Mesenchymal stem cell (in vitro differentiated cells and primary cell): ENCODE results near the gene SCRN3.
"Not testable (repeated sequence)": the region's sequence is repeated elsewhere in the genome, so short reads cannot be mapped to it uniquely, and the experiment has no call there.

Source experiments
- DNase-seq: peaks from one replicate; pipeline ENCODE4 v3.0.0-alpha.2; 2013
- H2AFZ ChIP-seq: one replicate; pipeline ENCODE4 v1.6.1; 2013; ENCODE audit warnings: low read depth, mild to moderate bottlenecking, control low read depth, inconsistent platforms, low read length, moderate library complexity
- H2AK5ac ChIP-seq: 2 replicates; pipeline ENCODE4 v1.6.1; 2013; ENCODE audit warnings: low read length, moderate library complexity, mild to moderate bottlenecking, inconsistent platforms; ENCODE audit not compliant: severe bottlenecking
- H2BK120ac ChIP-seq: one replicate; pipeline ENCODE4 v1.6.1; 2013; ENCODE audit warnings: low read depth, mild to moderate bottlenecking, inconsistent platforms, low read length, moderate library complexity
- H2BK12ac ChIP-seq, 2 experiments: one replicate each; pipeline ENCODE4 v1.6.1; 2013; ENCODE audit warnings: inconsistent platforms in 2 of 2, low read length in 2 of 2, mild to moderate bottlenecking in 2 of 2, moderate library complexity in 2 of 2, control low read depth in 1 of 2
- H2BK15ac ChIP-seq: one replicate; pipeline ENCODE4 v1.6.1; 2013; ENCODE audit warnings: mild to moderate bottlenecking, low read depth, inconsistent platforms; ENCODE audit not compliant: poor library complexity, severe bottlenecking
- H2BK5ac ChIP-seq: 2 replicates; pipeline ENCODE4 v1.6.1; 2013; ENCODE audit warnings: low read depth, mild to moderate bottlenecking, low read length, control low read depth, inconsistent platforms; ENCODE audit not compliant: poor library complexity, severe bottlenecking
- H3K14ac ChIP-seq, 2 experiments: one replicate each; pipeline ENCODE4 v1.6.1; 2013; ENCODE audit warnings: inconsistent platforms in 2 of 2, low read length in 2 of 2, control low read depth in 1 of 2, mild to moderate bottlenecking in 1 of 2, moderate library complexity in 1 of 2
- H3K18ac ChIP-seq, 2 experiments: one replicate each; pipeline ENCODE4 v1.6.1; 2013; ENCODE audit warnings: inconsistent platforms in 2 of 2, low read length in 2 of 2, control low read depth in 1 of 2, low read depth in 1 of 2, mild to moderate bottlenecking in 1 of 2
- H3K23ac ChIP-seq, 2 experiments: one replicate each; pipeline ENCODE4 v1.6.1; 2013; ENCODE audit warnings: inconsistent platforms in 2 of 2, low read length in 2 of 2, mild to moderate bottlenecking in 2 of 2, moderate library complexity in 2 of 2, control low read depth in 1 of 2
- H3K27ac ChIP-seq: 2 replicates; pipeline ENCODE4 v1.5.1; 2013; ENCODE audit warnings: mild to moderate bottlenecking, moderate library complexity, low read length, control low read depth, inconsistent platforms; ENCODE audit not compliant: poor library complexity, severe bottlenecking
- H3K27me3 ChIP-seq, 2 experiments: 2 replicates each; pipeline versions ENCODE4 v1.6.1 to v1.7.0; 2013; ENCODE audit warnings: low read length in 2 of 2, mild to moderate bottlenecking in 2 of 2, moderate library complexity in 2 of 2, control low read depth in 1 of 2, inconsistent platforms in 1 of 2; ENCODE audit not compliant: control insufficient read depth in 1 of 2, insufficient read depth in 1 of 2
- H3K36me3 ChIP-seq, 2 experiments: 2 replicates each; pipeline versions ENCODE4 v1.6.1 to v1.7.0; 2013; ENCODE audit warnings: low read length in 2 of 2, control low read depth in 1 of 2, inconsistent platforms in 1 of 2, low read depth in 1 of 2, mild to moderate bottlenecking in 1 of 2; ENCODE audit not compliant: insufficient read depth in 2 of 2, control insufficient read depth in 1 of 2
- H3K4ac ChIP-seq, 2 experiments: one replicate each; pipeline ENCODE4 v1.6.1; 2013; ENCODE audit warnings: inconsistent platforms in 2 of 2, low read length in 2 of 2, mild to moderate bottlenecking in 2 of 2, moderate library complexity in 2 of 2, control low read depth in 1 of 2, low read depth in 1 of 2
- H3K4me1 ChIP-seq: 2 replicates; pipeline ENCODE4 v1.6.1; 2013; ENCODE audit warnings: low read depth, low read length, control low read depth; ENCODE audit not compliant: control insufficient read depth, insufficient read depth
- H3K4me2 ChIP-seq: 2 replicates; pipeline ENCODE4 v1.6.1; 2013; ENCODE audit warnings: low read length, mild to moderate bottlenecking, inconsistent platforms; ENCODE audit not compliant: poor library complexity, severe bottlenecking
- H3K4me3 ChIP-seq, 2 experiments: 2 replicates each; pipeline versions ENCODE4 v1.5.1 to v1.7.0; 2013; ENCODE audit warnings: low read length in 2 of 2, mild to moderate bottlenecking in 2 of 2, control low read depth in 1 of 2, low read depth in 1 of 2; ENCODE audit not compliant: insufficient read depth in 1 of 2
- H3K79me1 ChIP-seq: replicated peaks from 2 replicates; pipeline ENCODE4 v1.6.1; 2013; ENCODE audit warnings: mild to moderate bottlenecking, control low read depth, low read length, inconsistent platforms; ENCODE audit not compliant: poor library complexity, severe bottlenecking
- H3K9ac ChIP-seq: 2 replicates; pipeline ENCODE4 v1.7.0; 2013; ENCODE audit warnings: mild to moderate bottlenecking, low read length, moderate library complexity
- H3K9me3 ChIP-seq: 2 replicates; pipeline ENCODE4 v1.7.0; 2013; ENCODE audit warnings: mild to moderate bottlenecking, low read length; ENCODE audit not compliant: control insufficient read depth
- H4K8ac ChIP-seq: one replicate; pipeline ENCODE4 v1.6.1; 2013; ENCODE audit warnings: inconsistent platforms, mild to moderate bottlenecking, low read length, moderate library complexity
- H4K91ac ChIP-seq: one replicate; pipeline ENCODE4 v1.6.1; 2013; ENCODE audit warnings: mild to moderate bottlenecking, low read length, inconsistent platforms
- WGBS: methylation state at CpG from one replicate; pipeline ENCODE4 v1.1.7; 2013; ENCODE audit warnings: mixed read lengths; 5-methylcytosine and 5-hydroxymethylcytosine counted together

The SCRN3 gene

DNA sequence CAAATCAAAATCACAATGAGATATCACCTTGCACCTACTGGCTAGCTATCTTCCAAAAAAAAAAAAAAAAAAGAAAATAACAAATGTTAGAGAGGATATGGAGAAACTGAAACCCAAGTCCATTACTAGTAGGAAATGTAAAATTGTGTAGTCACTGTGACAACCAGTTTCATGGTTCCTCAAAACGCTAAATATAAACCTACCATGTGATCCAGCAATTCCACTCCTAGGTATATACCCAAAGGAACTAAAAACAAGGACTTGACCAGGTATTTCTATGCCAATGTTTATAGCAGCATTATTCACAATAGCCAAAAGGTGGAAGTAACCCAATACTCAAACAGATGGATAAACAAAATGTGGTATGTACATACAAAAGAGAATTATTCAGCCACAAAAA lies 11.7 kb upstream of the SCRN3 start:
- Histone ChIP-seq H3K36me3 (peaks cover 10 to 79% of the 10 kb centered on the region in 2 experiments), H3K4me3 (no peak overlapping the region), H3K9ac (no peak overlapping the region), H4K91ac (no peak overlapping the region), H3K9me3 (no peaks in the 10 kb centered on the region), H3K27ac (no peak overlapping the region), H3K4me1 (no peaks in the 10 kb centered on the region), H4K8ac (no peak overlapping the region), H3K4ac (no peak overlapping the region), H3K79me1 (peaks cover 14% of the 10 kb centered on the region), H3K23ac (no peak overlapping the region), H2AFZ (no peak overlapping the region), H2BK120ac (no peak overlapping the region), H2BK15ac (no peak overlapping the region), H2BK12ac (no peak overlapping the region), H2BK5ac (no peak overlapping the region), H3K4me2 (no peak overlapping the region), H2AK5ac (no peak overlapping the region), H3K14ac (no peak overlapping the region), H3K18ac (no peak overlapping the region), H3K27me3 (no peaks in the 10 kb centered on the region)
- DNase-seq, result no peak
- WGBS, result 100% methylated on average over 1 of the region's 1 CpG

DNA sequence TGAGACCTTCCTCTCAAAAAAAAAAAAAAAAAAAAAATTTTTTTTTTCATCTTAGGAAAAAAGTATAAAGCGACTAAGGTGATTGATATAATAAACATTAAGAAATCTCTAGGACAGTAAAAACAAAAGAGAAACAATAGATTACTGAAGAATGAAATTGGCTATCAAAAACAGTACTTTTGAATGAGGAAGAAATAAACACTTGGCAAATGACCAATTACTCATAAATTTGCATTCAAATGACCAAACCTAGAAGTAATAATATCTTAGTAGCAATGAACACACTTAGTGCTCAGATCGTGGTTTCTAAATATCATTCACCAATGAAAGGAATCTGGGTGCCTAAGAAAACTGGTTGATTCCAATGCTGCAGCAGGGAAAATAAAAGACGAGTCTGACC lies 10.3 kb upstream of the SCRN3 start:
- Histone ChIP-seq H2BK15ac (no peak overlapping the region), H3K14ac (no peak overlapping the region), H2BK120ac (no peak overlapping the region), H3K23ac (no peak overlapping the region), H2BK5ac (no peak overlapping the region), H4K91ac (no peak overlapping the region), H2AFZ (no peak overlapping the region), H2AK5ac (no peak overlapping the region), H3K36me3 (peaks cover 16 to 76% of the 10 kb centered on the region in 2 experiments), H3K4me1 (no peaks in the 10 kb centered on the region), H3K4ac (no peak overlapping the region), H4K8ac (no peak overlapping the region), H3K18ac (no peak overlapping the region), H3K9me3 (no peaks in the 10 kb centered on the region), H3K4me3 (no peak overlapping the region), H3K4me2 (no peak overlapping the region), H3K9ac (no peak overlapping the region), H3K27me3 (no peaks in the 10 kb centered on the region), H3K27ac (no peak overlapping the region), H2BK12ac (no peak overlapping the region), H3K79me1 (peaks cover 20% of the 10 kb centered on the region)
- 100% methylated on average over 2 of the region's 3 CpGs for WGBS
- no peak for DNase-seq

DNA sequence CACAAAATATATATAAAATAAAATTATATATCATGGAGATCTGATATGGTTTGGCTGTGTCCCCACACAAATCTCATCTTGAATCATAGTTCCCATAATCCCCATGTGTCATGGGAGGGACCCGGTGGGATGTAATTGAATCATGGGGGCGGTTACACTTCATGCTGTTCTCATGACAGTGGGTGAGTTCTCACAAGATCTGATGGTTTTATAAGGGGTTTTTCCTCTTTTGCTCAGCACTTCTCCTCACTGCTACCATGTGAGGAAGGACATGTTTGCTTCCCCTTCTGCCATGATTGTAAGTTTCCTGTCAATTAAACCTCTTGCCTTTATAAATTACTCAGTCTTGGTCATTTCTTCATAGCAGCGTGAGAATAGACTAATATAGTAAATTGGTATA lies 6.8 kb upstream of the SCRN3 start:
- not testable (repeated sequence) for H2BK12ac ChIP-seq

DNA sequence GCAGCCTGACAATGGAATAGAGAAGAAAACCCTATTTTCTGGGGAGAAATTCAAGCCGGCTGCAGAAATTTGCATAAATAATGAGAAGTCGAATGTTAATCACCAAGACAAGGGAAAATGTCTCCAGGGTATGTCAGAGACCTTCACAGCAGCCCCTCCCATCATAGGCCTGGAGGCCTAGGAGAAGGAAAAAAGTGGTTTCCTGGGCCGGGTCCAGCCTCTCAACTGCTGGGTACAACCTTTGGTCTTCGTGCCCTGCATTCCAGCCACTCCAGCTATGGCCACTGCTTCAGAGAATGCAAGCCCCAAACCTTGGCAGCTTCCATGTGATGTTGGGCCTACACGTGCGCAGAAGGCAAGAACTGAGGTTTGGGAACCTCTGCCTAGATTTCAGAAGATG lies 6.0 kb upstream of the SCRN3 start:
- Histone ChIP-seq H2AFZ (no peak overlapping the region), H2BK5ac (no peak overlapping the region), H4K91ac (no peak overlapping the region), H3K9ac (no peak overlapping the region), H3K4me1 (no peaks in the 10 kb centered on the region), H3K4ac (no peak overlapping the region), H2BK120ac (no peak overlapping the region), H3K14ac (no peak overlapping the region), H3K36me3 (peaks cover 13 to 57% of the 10 kb centered on the region in 2 experiments), H4K8ac (no peak overlapping the region), H3K27ac (no peak overlapping the region), H3K4me2 (no peak overlapping the region), H3K18ac (no peak overlapping the region), H2AK5ac (no peak overlapping the region), H3K79me1 (peaks cover 21% of the 10 kb centered on the region), H3K9me3 (no peaks in the 10 kb centered on the region), H2BK15ac (no peak overlapping the region), H3K27me3 (no peaks in the 10 kb centered on the region), H2BK12ac (no peak overlapping the region), H3K4me3 (no peak overlapping the region), H3K23ac (no peak overlapping the region)
- DNase-seq, result no peak
- WGBS, result 98% methylated on average over 6 of the region's 6 CpGs

More for the DNA sequence above, 6.8 kb upstream of the SCRN3 start:
- H4K91ac ChIP-seq, H4K8ac ChIP-seq, H2AK5ac ChIP-seq, H3K18ac ChIP-seq, H3K4ac ChIP-seq, H3K14ac ChIP-seq, H3K9ac ChIP-seq, H3K4me3 ChIP-seq, H3K4me1 ChIP-seq, H2BK120ac ChIP-seq, H2BK5ac ChIP-seq, H3K23ac ChIP-seq, H3K4me2 ChIP-seq, H2BK15ac ChIP-seq, H2AFZ ChIP-seq, H3K27ac ChIP-seq, H3K27me3 ChIP-seq, H3K9me3 ChIP-seq, DNase-seq: not testable (repeated sequence)
- Histone ChIP-seq H3K36me3 (peaks cover 13 to 65% of the 10 kb centered on the region in 2 experiments), H3K79me1 (peaks cover 23% of the 10 kb centered on the region)
- WGBS, result over 99% methylated on average over 3 of the region's 3 CpGs
